ENCODE data around the gene CIB1. TPM values are rescaled to one million over a fixed set of nuclear protein-coding genes. Genes with fewer than 3 reads are reported as not detected.
"Not testable (repeated sequence)": the region's sequence is repeated elsewhere in the genome, so short reads cannot be mapped to it uniquely, and the experiment has no call there.

CIB1 gene
- 100 to 1,000 TPM; 279 to 295 TPM for total RNA-seq
- 122 TPM for polyA plus RNA-seq (2013, experiment 1 of 2)
- 123 TPM for polyA plus RNA-seq (2013, experiment 2 of 2)
- total RNA-seq = 40.9 to 420 (median 134) reads per million in 172 experiments

DNA sequence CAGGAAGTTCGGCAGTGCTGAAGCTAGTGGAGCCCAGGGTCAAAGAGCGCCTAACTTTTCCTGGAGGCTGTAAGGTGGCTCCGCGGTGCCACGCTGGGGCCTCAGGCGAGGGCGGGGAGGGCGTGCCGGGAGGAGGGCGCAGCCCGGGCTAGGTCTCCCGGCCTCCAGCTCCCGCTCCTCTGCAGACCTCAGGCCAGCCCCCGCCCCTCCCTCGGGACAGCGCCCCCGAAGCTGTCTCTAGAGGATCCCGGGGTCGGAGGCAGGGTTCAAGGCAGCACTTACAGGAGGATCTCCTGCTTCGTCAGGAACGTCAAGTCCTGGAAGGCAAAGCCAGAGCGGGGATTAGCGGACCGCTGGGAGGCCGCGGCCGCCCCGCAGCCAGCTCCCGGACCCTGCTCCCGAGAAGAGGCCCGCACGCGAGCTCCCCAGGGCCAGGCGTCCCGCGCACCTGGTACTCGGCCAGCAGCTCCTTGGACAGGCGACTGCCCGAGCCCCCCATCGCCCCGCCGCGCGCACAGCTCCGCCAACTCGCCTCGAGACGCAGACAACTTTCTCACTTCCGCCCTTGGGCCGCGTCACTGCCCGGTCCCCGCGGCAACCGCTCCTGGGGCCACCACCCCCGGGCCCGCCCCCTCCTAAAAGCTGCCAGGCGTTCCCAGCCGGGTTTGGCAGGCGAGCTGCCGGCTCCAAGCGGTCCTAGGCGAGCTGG lies at the start of gene CIB1:
TSS of gene CIB1 (minus strand) at position 555 of the 709 bp plus-strand sequence. CDS start at position 499, 56 bp downstream.
- no peaks in the 10 kb centered on the region for H3K9me3 Mint-ChIP-seq
- ChIA-PET CTCF (interaction anchor here (0.6 to 1.6 kb wide), 7 partner anchors 12 to 699 kb away, joined by 3 to 7 read pairs (median 4); partner anchors contain the start of genes HDDC3 and NGRN), POLR2A (interaction anchor here (0.6 to 5.1 kb wide), 23 partner anchors 11 to 701 kb away, joined by 3 to 97 read pairs (median 7); partner anchors contain the start of genes AP3S2, HDDC3, IDH2 and IQGAP1)
- peaks cover 56% of the 10 kb centered on the region for H3K4me1 Mint-ChIP-seq (ENCODE audit: low read depth)
- Histone ChIP-seq H3K27me3 (ENCODE audit: control insufficient read depth in 1 of 2, insufficient read depth in 2 of 2, low read length in 2 of 2) (no peaks in the 10 kb centered on the region), H3K36me3 (ENCODE audit: insufficient read depth, low read length) (peaks cover 41% of the 10 kb centered on the region), H3K9me3 (ENCODE audit: control insufficient read depth in 1 of 2, insufficient read depth in 1 of 2, low read length in 2 of 2) (no peaks in the 10 kb centered on the region), H3K4me3 (ENCODE audit: low read length) (peak within 1 kb of the TSS; percentile 89), H3K27ac (ENCODE audit: low read depth in 1 of 2, low read length in 2 of 2) (peak within 1 kb of the TSS; percentile 97 to 99), H3K4me1 (ENCODE audit: insufficient read depth, low read length) (peaks cover 60% of the 10 kb centered on the region)
- DNase-seq (peak; percentile 17 to 98 (median 96)), ATAC-seq (ENCODE audit: poor library complexity) (peak; percentile 69)
- peak within 1 kb of the TSS; percentile 99 for H3K27ac Mint-ChIP-seq
- TF ChIP-seq, protein P1, sequence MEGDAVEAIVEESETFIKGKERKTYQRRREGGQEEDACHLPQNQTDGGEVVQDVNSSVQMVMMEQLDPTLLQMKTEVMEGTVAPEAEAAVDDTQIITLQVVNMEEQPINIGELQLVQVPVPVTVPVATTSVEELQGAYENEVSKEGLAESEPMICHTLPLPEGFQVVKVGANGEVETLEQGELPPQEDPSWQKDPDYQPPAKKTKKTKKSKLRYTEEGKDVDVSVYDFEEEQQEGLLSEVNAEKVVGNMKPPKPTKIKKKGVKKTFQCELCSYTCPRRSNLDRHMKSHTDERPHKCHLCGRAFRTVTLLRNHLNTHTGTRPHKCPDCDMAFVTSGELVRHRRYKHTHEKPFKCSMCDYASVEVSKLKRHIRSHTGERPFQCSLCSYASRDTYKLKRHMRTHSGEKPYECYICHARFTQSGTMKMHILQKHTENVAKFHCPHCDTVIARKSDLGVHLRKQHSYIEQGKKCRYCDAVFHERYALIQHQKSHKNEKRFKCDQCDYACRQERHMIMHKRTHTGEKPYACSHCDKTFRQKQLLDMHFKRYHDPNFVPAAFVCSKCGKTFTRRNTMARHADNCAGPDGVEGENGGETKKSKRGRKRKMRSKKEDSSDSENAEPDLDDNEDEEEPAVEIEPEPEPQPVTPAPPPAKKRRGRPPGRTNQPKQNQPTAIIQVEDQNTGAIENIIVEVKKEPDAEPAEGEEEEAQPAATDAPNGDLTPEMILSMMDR (IDR thresholded peaks at IDR 0.05) = peak; percentile 1
- H3K27me3 Mint-ChIP-seq = no peaks in the 10 kb centered on the region
- peaks cover 65% of the 10 kb centered on the region for H3K36me3 Mint-ChIP-seq (ENCODE audit: low read depth)
- peak within 1 kb of the TSS; percentile 93 for H3K4me3 Mint-ChIP-seq
- intact Hi-C loops (cut with DNase I, micrococcal nuclease) = loop anchor here (1.0 to 10.0 kb wide), 8 partner anchors 32 to 697 kb away; partner anchors contain the start of genes NGRN (in 2 of the 2), AP3S2 (in 1 of the 2), IDH2 (in 1 of the 2) and IQGAP1 (in 1 of the 2)

DNA sequence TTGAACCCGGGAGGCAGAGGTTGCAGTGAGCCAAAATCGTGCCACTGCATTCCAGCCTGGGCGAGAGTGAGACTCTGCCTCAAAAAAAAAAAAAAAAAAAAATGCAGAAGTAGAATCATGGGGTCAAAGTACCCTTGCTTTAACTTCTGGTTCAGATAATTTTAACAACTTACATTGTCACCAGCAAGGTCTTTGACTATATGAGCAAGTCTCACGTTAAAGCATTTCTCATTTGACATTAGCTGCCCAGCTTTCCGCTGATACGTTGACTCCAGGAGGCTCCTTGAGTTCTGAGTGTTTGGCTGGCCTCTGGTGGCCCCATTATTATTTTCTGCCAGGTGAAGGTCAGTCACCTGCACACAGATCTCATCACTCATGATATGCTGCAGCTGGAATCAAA lies 47.9 kb upstream of the CIB1 start:
- H3K9me3 ChIP-seq (ENCODE audit: control insufficient read depth in 1 of 2, insufficient read depth in 1 of 2, low read length in 2 of 2); ATAC-seq (ENCODE audit: poor library complexity); H3K36me3 Mint-ChIP-seq (ENCODE audit: low read depth); CTCF ChIA-PET; H3K27ac Mint-ChIP-seq; H3K36me3 ChIP-seq (ENCODE audit: insufficient read depth, low read length); H3K4me1 Mint-ChIP-seq (ENCODE audit: low read depth); H3K4me1 ChIP-seq (ENCODE audit: insufficient read depth, low read length); H3K4me3 ChIP-seq (ENCODE audit: low read length); H3K9me3 Mint-ChIP-seq; H3K27me3 Mint-ChIP-seq; H3K27me3 ChIP-seq (ENCODE audit: control insufficient read depth in 1 of 2, insufficient read depth in 2 of 2, low read length in 2 of 2); H3K27ac ChIP-seq (ENCODE audit: low read depth in 1 of 2, low read length in 2 of 2); DNase-seq; H3K4me3 Mint-ChIP-seq: not testable (repeated sequence)
- POLR2A ChIA-PET = interaction anchor here (0.6 kb wide), 1 partner anchor 127 kb away, joined by 3 read pairs; no protein-coding TSS in a partner anchor
- intact Hi-C loops (cut with DNase I, micrococcal nuclease) = loop anchor here in 1 of 2 experiments (10.0 kb wide), 1 partner anchor 537 kb away; no protein-coding TSS in a partner anchor

DNA sequence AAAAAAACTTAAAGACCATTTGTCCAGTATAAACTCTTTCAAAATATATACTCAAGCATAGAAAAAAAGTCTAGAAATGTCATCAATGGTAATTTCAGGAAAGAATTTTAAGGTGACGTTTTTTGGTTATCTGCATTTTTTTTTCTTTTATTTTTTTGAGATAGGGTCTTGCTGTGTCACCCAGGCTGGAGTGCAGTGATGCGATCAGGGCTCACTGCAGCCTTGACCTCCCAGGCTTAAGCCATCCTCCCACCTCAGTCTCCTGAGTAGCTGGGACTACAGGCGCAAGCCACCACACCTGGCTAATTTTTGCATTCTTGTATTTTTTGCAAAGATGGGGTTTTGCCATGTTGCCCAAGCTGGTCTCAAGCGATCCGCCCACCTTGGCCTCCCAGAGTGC lies 47.0 kb upstream of the CIB1 start:
- H3K27me3 Mint-ChIP-seq; H3K4me3 Mint-ChIP-seq; H3K36me3 ChIP-seq (ENCODE audit: insufficient read depth, low read length); H3K4me1 Mint-ChIP-seq (ENCODE audit: low read depth); CTCF ChIA-PET; H3K27me3 ChIP-seq (ENCODE audit: control insufficient read depth in 1 of 2, insufficient read depth in 2 of 2, low read length in 2 of 2); H3K4me3 ChIP-seq (ENCODE audit: low read length); H3K27ac Mint-ChIP-seq; H3K4me1 ChIP-seq (ENCODE audit: insufficient read depth, low read length); H3K9me3 Mint-ChIP-seq; H3K36me3 Mint-ChIP-seq (ENCODE audit: low read depth); DNase-seq; H3K9me3 ChIP-seq (ENCODE audit: control insufficient read depth in 1 of 2, insufficient read depth in 1 of 2, low read length in 2 of 2); H3K27ac ChIP-seq (ENCODE audit: low read depth in 1 of 2, low read length in 2 of 2); ATAC-seq (ENCODE audit: poor library complexity): not testable (repeated sequence)
- intact Hi-C loops (cut with DNase I, micrococcal nuclease) = loop anchor here in 1 of 2 experiments (10.0 kb wide), 1 partner anchor 536 kb away; no protein-coding TSS in a partner anchor
- POLR2A ChIA-PET = interaction anchor here (0.5 kb wide), 1 partner anchor 174 kb away, joined by 3 read pairs; no protein-coding TSS in a partner anchor

DNA sequence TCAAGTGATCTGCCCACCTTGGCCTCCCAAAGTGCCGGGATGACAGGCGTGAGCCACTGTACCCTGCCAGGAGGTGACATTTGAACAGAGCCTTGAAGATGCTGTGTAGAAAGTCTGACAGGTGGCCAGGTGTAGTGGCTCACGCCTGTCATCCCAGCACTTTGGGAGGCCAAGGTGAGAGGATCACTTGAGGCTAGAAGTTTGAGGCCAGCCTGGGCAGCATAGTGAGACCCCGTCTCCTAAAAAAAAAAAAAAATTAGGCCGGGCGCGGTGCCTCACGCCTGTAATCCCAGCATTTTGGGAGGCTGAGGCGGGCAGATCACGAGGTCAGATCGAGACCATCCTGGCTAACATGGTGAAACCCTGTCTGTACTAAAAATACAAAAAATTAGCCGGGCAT lies 44.7 kb upstream of the CIB1 start:
- H3K4me1 ChIP-seq (ENCODE audit: insufficient read depth, low read length); CTCF ChIA-PET; ATAC-seq (ENCODE audit: poor library complexity); intact Hi-C loops (cut with DNase I, micrococcal nuclease); H3K4me3 Mint-ChIP-seq; H3K27ac Mint-ChIP-seq; H3K27ac ChIP-seq (ENCODE audit: low read depth in 1 of 2, low read length in 2 of 2); H3K9me3 Mint-ChIP-seq; H3K27me3 ChIP-seq (ENCODE audit: control insufficient read depth in 1 of 2, insufficient read depth in 2 of 2, low read length in 2 of 2); H3K9me3 ChIP-seq (ENCODE audit: control insufficient read depth in 1 of 2, insufficient read depth in 1 of 2, low read length in 2 of 2); H3K4me3 ChIP-seq (ENCODE audit: low read length); H3K27me3 Mint-ChIP-seq; DNase-seq; H3K4me1 Mint-ChIP-seq (ENCODE audit: low read depth); H3K36me3 ChIP-seq (ENCODE audit: insufficient read depth, low read length): not testable (repeated sequence)
- POLR2A ChIA-PET = interaction anchor here (0.6 kb wide), 1 partner anchor 555 kb away, joined by 4 read pairs; no protein-coding TSS in a partner anchor
- H3K36me3 Mint-ChIP-seq (ENCODE audit: low read depth) = peaks cover 24% of the 10 kb centered on the region

Data from CD4-positive, alpha-beta T cell (primary cell).